Right lobe of liver (tissue), 6 donors: Measurements from ENCODE around the gene WDPCP. TPM values are rescaled to one million over a fixed set of nuclear protein-coding genes. Genes with fewer than 3 reads are reported as not detected.
"Not testable (repeated sequence)": the region's sequence is repeated elsewhere in the genome, so short reads cannot be mapped to it uniquely, and the experiment has no call there.

Experiments used
- ATAC-seq, 4 donors: fragments of 200-7000 bp; cut with Tn5 transposase; one replicate each; pipeline ENCODE4 v1.9.1; 2020; ENCODE audit warnings: mild to moderate bottlenecking in 4 of 4, moderate library complexity in 4 of 4
- DNase-seq, 3 donors: peaks; one replicate each; pipeline ENCODE4 v3.0.0-alpha.2; 2020
- H3K27ac ChIP-seq, 3 donors: fragments of 200-600 bp; one replicate each; pipeline ENCODE4 v1.8.0; 2022
- H3K27me3 ChIP-seq, 2 donors: fragments of 200-600 bp; one replicate each; pipeline ENCODE4 v1.8.0; 2022
- H3K36me3 ChIP-seq, 4 donors: fragments of 200-600 bp; sonication (generic) in 1 of 4; one replicate each; pipeline versions ENCODE4 v1.5.1 to v1.8.0; 2017 to 2022; ENCODE audit warnings: control low read depth in 1 of 4
- H3K4me1 ChIP-seq, 4 donors: fragments of 200-600 bp; sonication (generic) in 1 of 4; one replicate each; pipeline versions ENCODE4 v1.5.1 to v1.8.0; 2017 to 2022; ENCODE audit warnings: control low read depth in 1 of 4
- H3K4me3 ChIP-seq, 3 donors: fragments of 200-600 bp; one replicate each; pipeline ENCODE4 v1.8.0; 2022
- H3K9me3 ChIP-seq, 4 donors: fragments of 200-600 bp; sonication (generic) in 1 of 4; one replicate each; pipeline versions ENCODE4 v1.5.1 to v1.8.0; 2017 to 2022; ENCODE audit warnings: control low read depth in 1 of 4
- POLR2A ChIP-seq: fragments of 450-650 bp; IDR thresholded peaks from one replicate; pipeline ENCODE4 v1.6.1; 2017; ENCODE audit warnings: antibody characterized with exemption, mild to moderate bottlenecking
- WGBS: methylation state at CpG from one replicate; pipeline ENCODE4 v1.1.6; 2018; ENCODE audit warnings: low coverage, low lambda C conversion rate; ENCODE audit not compliant: insufficient coverage; ENCODE audit errors: missing lambda C conversion rate; 5-methylcytosine and 5-hydroxymethylcytosine counted together
- intact Hi-C, 2 donors: fragments of 100-400 bp; cut with DNase I; formaldehyde crosslinking; loops; one replicate each; pipeline versions ENCODE4 v1.11.2 to v1.14.1; 2022
- total RNA-seq, 6 experiments: library from RNA; depleted of rRNA in 2 of 6; stranded (reverse); fragments of >200 nt in 2 of 6; fragmentation: NEBNext Ultra II Directional in 3 of 6; extraction: Animal tissue kit (Norgen Biotek cat#: 25700) in 3 of 6; gene quantifications; one replicate each; pipeline versions ENCODE4 v1.1.0 to v1.2.4, GENCODE V29; 2016 to 2023
- TF ChIP-seq, protein P1 (sequence below), 4 donors: fragments of 200-600 bp in 3 of 4; fragments of 450-650 bp in 1 of 4; IDR thresholded peaks; one replicate each; pipeline versions ENCODE4 v1.5.1 to v1.8.0; 2016 to 2022; ENCODE audit warnings: antibody characterized with exemption in 4 of 4, mild to moderate bottlenecking in 2 of 4
- donor health status: DM: no; HTN: yes; CAD: no.
- donor health status: DM: no; HTN: no; CAD: no.
- donor health status: DM: no; HTN: no; CAD: no.
- donor health status: DM: no; HTN: yes; CAD: no.
- donor health status: DM: no; HTN: yes; CAD: no.

The WDPCP gene
- total RNA-seq, 6 experiments from 2014 or later: 2.7 to 4.4 (median 3.0) TPM

DNA sequence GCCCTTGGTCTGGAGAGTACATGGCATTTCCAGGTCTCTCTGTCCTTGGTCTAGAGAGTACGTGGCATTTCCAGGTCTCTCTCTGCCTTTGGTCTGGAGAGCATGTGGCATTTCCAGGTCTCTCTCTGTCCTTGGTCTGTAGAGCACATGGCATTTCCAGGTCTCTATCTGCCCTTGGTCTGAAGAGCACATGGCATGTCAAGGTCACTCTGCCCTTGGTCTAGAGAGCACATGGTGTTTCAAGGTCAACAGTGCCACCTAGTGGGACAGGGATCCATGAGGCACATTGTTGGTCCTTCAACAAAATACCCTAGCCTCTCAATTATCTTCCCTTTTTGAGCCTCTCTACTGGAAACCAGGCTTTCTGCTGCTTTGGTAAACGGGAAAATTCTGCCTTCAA, 287.4 kb downstream of the WDPCP start:
- no peak overlapping the region for H3K27ac ChIP-seq
- no peaks in the 10 kb centered on the region for H3K4me1 ChIP-seq
- peaks cover 0 to 19% (median 9%) of the 10 kb centered on the region in 4 donors for H3K9me3 ChIP-seq
- H3K27me3 ChIP-seq: no peaks in the 10 kb centered on the region
- WGBS: no CpG with 5 or more reads among the region's 2 CpGs
- ATAC-seq (no peak), DNase-seq (no peak)
- intact Hi-C loops: no loop called here
- TF ChIP-seq, protein P1, sequence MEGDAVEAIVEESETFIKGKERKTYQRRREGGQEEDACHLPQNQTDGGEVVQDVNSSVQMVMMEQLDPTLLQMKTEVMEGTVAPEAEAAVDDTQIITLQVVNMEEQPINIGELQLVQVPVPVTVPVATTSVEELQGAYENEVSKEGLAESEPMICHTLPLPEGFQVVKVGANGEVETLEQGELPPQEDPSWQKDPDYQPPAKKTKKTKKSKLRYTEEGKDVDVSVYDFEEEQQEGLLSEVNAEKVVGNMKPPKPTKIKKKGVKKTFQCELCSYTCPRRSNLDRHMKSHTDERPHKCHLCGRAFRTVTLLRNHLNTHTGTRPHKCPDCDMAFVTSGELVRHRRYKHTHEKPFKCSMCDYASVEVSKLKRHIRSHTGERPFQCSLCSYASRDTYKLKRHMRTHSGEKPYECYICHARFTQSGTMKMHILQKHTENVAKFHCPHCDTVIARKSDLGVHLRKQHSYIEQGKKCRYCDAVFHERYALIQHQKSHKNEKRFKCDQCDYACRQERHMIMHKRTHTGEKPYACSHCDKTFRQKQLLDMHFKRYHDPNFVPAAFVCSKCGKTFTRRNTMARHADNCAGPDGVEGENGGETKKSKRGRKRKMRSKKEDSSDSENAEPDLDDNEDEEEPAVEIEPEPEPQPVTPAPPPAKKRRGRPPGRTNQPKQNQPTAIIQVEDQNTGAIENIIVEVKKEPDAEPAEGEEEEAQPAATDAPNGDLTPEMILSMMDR (IDR thresholded peaks at IDR 0.05): no peak
- TF ChIP-seq POLR2A: no peak
- H3K4me3 ChIP-seq: no peak overlapping the region
- no peaks in the 10 kb centered on the region for H3K36me3 ChIP-seq

DNA sequence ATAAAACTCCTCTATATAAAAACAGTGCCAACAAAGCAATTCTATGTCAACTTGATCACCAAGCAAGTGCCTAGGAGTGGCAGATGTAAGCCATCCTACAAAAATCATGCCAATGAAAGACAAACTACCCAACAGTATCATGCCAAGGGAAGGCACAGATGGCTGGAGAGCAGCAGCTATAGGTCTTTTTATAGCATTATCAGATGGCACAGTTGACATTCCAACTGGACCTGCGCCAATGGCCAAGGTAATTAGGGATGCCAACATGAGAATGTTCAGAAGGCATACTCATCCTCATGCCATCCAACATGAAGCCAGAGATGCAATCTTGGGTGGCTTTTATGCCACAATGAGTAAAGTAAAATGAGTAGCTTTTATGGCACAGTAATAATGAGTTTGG, 300.3 kb downstream of the WDPCP start:
- no peak overlapping the region for H3K27ac ChIP-seq
- no peaks in the 10 kb centered on the region for H3K9me3 ChIP-seq
- intact Hi-C loops: no loop called here
- WGBS: 80% methylated on average over 1 of the region's 1 CpG
- no peak for DNase-seq
- no peaks in the 10 kb centered on the region for H3K27me3 ChIP-seq
- H3K36me3 ChIP-seq: no peaks in the 10 kb centered on the region
- H3K4me1 ChIP-seq: no peaks in the 10 kb centered on the region
- H3K4me3 ChIP-seq: no peak overlapping the region
- TF ChIP-seq, protein P1 (IDR thresholded peaks at IDR 0.05): no peak
- TF ChIP-seq POLR2A: no peak
- ATAC-seq: no peak

GRCh38 chr2:63286520-63286919, 301.8 kb downstream of the WDPCP start:
- H3K36me3 ChIP-seq, H3K9me3 ChIP-seq, H3K4me1 ChIP-seq, DNase-seq, H3K4me3 ChIP-seq, H3K27ac ChIP-seq, ATAC-seq, H3K27me3 ChIP-seq, intact Hi-C loops: not testable (repeated sequence)
- WGBS: 90% methylated on average over 4 of the region's 4 CpGs

- no peaks in the 10 kb centered on the region for H3K4me1 ChIP-seq
- 93% methylated on average over 6 of the region's 6 CpGs for whole genome bisulfite sequencing
- no peaks in the 10 kb centered on the region for H3K27me3 ChIP-seq
- no peak overlapping the region for H3K4me3 ChIP-seq
- ATAC-seq (no peak), DNase-seq (no peak)
- no peaks in the 10 kb centered on the region for H3K36me3 ChIP-seq
- no peak overlapping the region for H3K27ac ChIP-seq
- intact Hi-C loops: no loop called here
- TF ChIP-seq, protein P1 (IDR thresholded peaks at IDR 0.05): no peak
- no peak for TF ChIP-seq POLR2A
- H3K9me3 ChIP-seq: peaks cover 0 to 5% (median 0%) of the 10 kb centered on the region in 4 donors
These were observed 305.0 kb downstream of the WDPCP start for GRCh38 chr2:63283273-63283672.

GRCh38 chr2:63272560-63272959, 315.7 kb downstream of the WDPCP start:
- intact Hi-C loops: no loop called here
- no peaks in the 10 kb centered on the region for H3K4me1 ChIP-seq
- TF ChIP-seq, protein P1 (IDR thresholded peaks at IDR 0.05): no peak
- no peak for TF ChIP-seq POLR2A
- H3K36me3 ChIP-seq: no peaks in the 10 kb centered on the region
- WGBS: 79% methylated on average over 4 of the region's 4 CpGs
- ATAC-seq (no peak), DNase-seq (no peak)
- no peak overlapping the region for H3K27ac ChIP-seq
- H3K9me3 ChIP-seq: peaks cover 0 to 4% (median 0%) of the 10 kb centered on the region in 4 donors
- H3K27me3 ChIP-seq: no peaks in the 10 kb centered on the region
- no peak overlapping the region for H3K4me3 ChIP-seq
